ENCODE measurements around the gene CCDC57. TPM values are rescaled to one million over a fixed set of nuclear protein-coding genes. Genes with fewer than 3 reads are reported as not detected.

Gene CCDC57
- total and polyA plus RNA-seq, 10 donors: 28.8 to 164 (median 51.9) TPM

- H3K36me3 ChIP-seq: peaks cover 30 to 100% (median 83%) of the 10 kb centered on the region in 6 donors
- intact Hi-C loops (cut with DNase I; ENCODE audit: low total_unique reads): no loop called here
- TF ChIP-seq POLR2AphosphoS5 (IDR thresholded peaks at IDR 0.05): no peak
- no peak for TF ChIP-seq CTCF (IDR thresholded peaks at IDR 0.05 in 8 of 11, conservative IDR thresholded peaks at IDR 0.05 in 3 of 11)
- no peak for TF ChIP-seq POLR2A (IDR thresholded peaks at IDR 0.05)
- no peaks in the 10 kb centered on the region for H3K27me3 ChIP-seq (replicated peaks in 1 of 7)
- no peak for DNase-seq
- H3K9me3 ChIP-seq: no peaks in the 10 kb centered on the region
- H3K4me3 ChIP-seq: no peak overlapping the region
- 93 to 99% (median 97%) methylated on average over 12 of the region's 12 CpGs for WGBS, 5 donors
- peaks cover 0 to 44% (median 5%) of the 10 kb centered on the region in 6 donors for H3K4me1 ChIP-seq
- H3K27ac ChIP-seq: peak overlapping the region in 1 of 8 donors; percentile 16
These were observed 40.5 kb upstream of the CCDC57 start for GRCh38 chr17:82253179-82253544.

- no peak for DNase-seq
- Histone ChIP-seq H3K4me3 (no peak overlapping the region), H3K4me1 (peaks cover 0 to 44% (median 10%) of the 10 kb centered on the region in 6 donors), H3K27ac (peak overlapping the region in 1 of 8 donors; percentile 16), H3K27me3 (replicated peaks in 1 of 7) (no peaks in the 10 kb centered on the region), H3K9me3 (no peaks in the 10 kb centered on the region), H3K36me3 (peaks cover 30 to 100% (median 85%) of the 10 kb centered on the region in 6 donors)
- intact Hi-C loops (cut with DNase I; ENCODE audit: low total_unique reads): no loop called here
- WGBS, 5 donors: 95 to 98% (median 96%) methylated on average over 24 to 28 of the region's 28 CpGs
- peak in 2 of 3 donors; percentile 18 to 78 for TF ChIP-seq POLR2AphosphoS5 (IDR thresholded peaks at IDR 0.05)
- no peak for TF ChIP-seq CTCF (IDR thresholded peaks at IDR 0.05 in 8 of 11, conservative IDR thresholded peaks at IDR 0.05 in 3 of 11)
- TF ChIP-seq POLR2A (IDR thresholded peaks at IDR 0.05): no peak
These were observed 40.0 kb upstream of the CCDC57 start for GRCh38 chr17:82252511-82253178.

GRCh38 chr17:82250868-82251500 is 38.3 kb upstream of the CCDC57 start:
- no peaks in the 10 kb centered on the region for H3K27me3 ChIP-seq (replicated peaks in 1 of 7)
- H3K4me3 ChIP-seq: no peak overlapping the region
- intact Hi-C loops (cut with DNase I; ENCODE audit: low total_unique reads): no loop called here
- H3K27ac ChIP-seq: peak overlapping the region in 2 of 8 donors; percentile 7 to 33
- H3K4me1 ChIP-seq: peaks cover 9 to 49% (median 24%) of the 10 kb centered on the region in 6 donors
- no peak for DNase-seq
- H3K36me3 ChIP-seq: peaks cover 30 to 100% (median 88%) of the 10 kb centered on the region in 6 donors
- WGBS, 5 donors: 90 to 96% (median 94%) methylated on average over 24 to 25 of the region's 25 CpGs
- peak in 1 of 3 donors; percentile 42 for TF ChIP-seq POLR2AphosphoS5 (IDR thresholded peaks at IDR 0.05)
- TF ChIP-seq POLR2A (IDR thresholded peaks at IDR 0.05): no peak
- H3K9me3 ChIP-seq: no peaks in the 10 kb centered on the region

- H3K4me1 ChIP-seq: peaks cover 9 to 54% (median 31%) of the 10 kb centered on the region in 6 donors
- no peak overlapping the region for H3K4me3 ChIP-seq
- no peaks in the 10 kb centered on the region for H3K27me3 ChIP-seq (replicated peaks in 1 of 7)
- no peak for TF ChIP-seq CTCF (IDR thresholded peaks at IDR 0.05 in 8 of 11, conservative IDR thresholded peaks at IDR 0.05 in 3 of 11)
- no peak for TF ChIP-seq POLR2A (IDR thresholded peaks at IDR 0.05)
- TF ChIP-seq POLR2AphosphoS5 (IDR thresholded peaks at IDR 0.05): peak in 2 of 3 donors; percentile 26 to 65
- H3K36me3 ChIP-seq: peaks cover 30 to 100% (median 88%) of the 10 kb centered on the region in 6 donors
- peak overlapping the region in 2 of 8 donors; percentile 7 to 33 for H3K27ac ChIP-seq
- 88 to 97% (median 92%) methylated on average over 26 to 33 of the region's 33 CpGs for WGBS, 5 donors
- intact Hi-C loops (cut with DNase I; ENCODE audit: low total_unique reads): no loop called here
- H3K9me3 ChIP-seq: no peaks in the 10 kb centered on the region
- DNase-seq: no peak
These were observed 37.4 kb upstream of the CCDC57 start for GRCh38 chr17:82249896-82250581.
